ENCODE results near the gene PRAMEF15.
A peak's percentile ranks its signal among the peaks of the same experiment; 100 is the strongest.
"Not testable (repeated sequence)": the region's sequence is repeated elsewhere in the genome, so short reads cannot be mapped to it uniquely, and the experiment has no call there.

Gene PRAMEF15

DNA sequence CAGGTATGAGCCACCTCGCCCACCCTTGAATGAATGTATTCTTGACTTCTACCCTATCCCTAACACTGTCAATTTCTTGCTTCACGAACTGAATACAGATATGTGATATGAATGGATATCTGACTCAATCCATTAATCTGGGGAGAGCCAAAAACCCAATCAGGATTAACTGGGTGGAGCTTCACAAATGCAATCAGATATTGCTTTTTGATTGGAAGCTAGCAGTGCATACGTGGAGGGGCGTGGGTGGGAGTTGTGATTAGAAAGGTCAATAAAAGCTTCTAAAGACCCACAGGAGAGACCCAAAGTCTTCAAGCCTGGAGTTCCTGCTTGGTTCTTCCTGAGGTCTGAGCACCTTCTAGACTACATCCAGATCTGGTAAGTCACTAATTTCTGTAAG is at the start of gene PRAMEF15:
PRAMEF15 (plus strand) TSS at position 301 of the 400 bp plus-strand sequence. CDS start 2,827 bp downstream, outside the sequence.
- not testable (repeated sequence) for H3K36me3 ChIP-seq (ENCODE audit: insufficient read depth, low read length); H3K9ac ChIP-seq (ENCODE audit: low read depth, low read length, poor library complexity, severe bottlenecking); H3K9me3 ChIP-seq (ENCODE audit: insufficient read depth, low read depth, low read length); H3K9me2 ChIP-seq (replicated peaks; ENCODE audit: low read depth, low read length); H3F3A ChIP-seq (ENCODE audit: low read depth); H3K27me3 ChIP-seq (ENCODE audit: insufficient read depth, low read length, poor library complexity, severe bottlenecking); H3K4me1 ChIP-seq (ENCODE audit: insufficient read depth, low read length, poor library complexity, severe bottlenecking); H3K4me2 ChIP-seq (ENCODE audit: low read depth, low read length, poor library complexity, severe bottlenecking); H4K20me1 ChIP-seq (ENCODE audit: insufficient read depth, low read length, poor library complexity, severe bottlenecking); H3K4me3 ChIP-seq (ENCODE audit: low read length, poor library complexity, severe bottlenecking); H2AFZ ChIP-seq (ENCODE audit: low read length); H3K79me2 ChIP-seq (ENCODE audit: insufficient read depth, low read length)

DNA sequence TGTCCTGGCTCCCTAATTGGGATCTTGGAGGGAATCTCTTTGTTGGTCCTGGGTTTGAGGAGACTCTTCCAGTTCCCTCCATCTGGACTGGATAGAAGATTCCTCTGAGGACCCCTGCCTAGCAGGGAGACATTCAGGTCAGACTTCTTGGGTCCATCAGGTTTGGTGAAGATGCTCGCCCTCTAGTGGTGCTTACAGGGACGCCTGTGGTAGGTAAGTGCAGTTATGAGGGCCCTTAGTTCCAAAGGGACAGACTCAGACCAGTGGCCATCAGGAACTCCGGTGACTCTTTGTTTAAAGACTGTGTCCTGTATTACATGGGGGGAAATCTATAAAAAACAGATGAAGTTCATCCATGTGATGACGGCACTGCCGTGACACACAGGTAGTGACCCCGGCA is 38.4 kb upstream of the PRAMEF15 start:
- not testable (repeated sequence) for H2AFZ ChIP-seq (ENCODE audit: low read length); H3K4me3 ChIP-seq (ENCODE audit: low read length, poor library complexity, severe bottlenecking); H3K9ac ChIP-seq (ENCODE audit: low read depth, low read length, poor library complexity, severe bottlenecking)

DNA sequence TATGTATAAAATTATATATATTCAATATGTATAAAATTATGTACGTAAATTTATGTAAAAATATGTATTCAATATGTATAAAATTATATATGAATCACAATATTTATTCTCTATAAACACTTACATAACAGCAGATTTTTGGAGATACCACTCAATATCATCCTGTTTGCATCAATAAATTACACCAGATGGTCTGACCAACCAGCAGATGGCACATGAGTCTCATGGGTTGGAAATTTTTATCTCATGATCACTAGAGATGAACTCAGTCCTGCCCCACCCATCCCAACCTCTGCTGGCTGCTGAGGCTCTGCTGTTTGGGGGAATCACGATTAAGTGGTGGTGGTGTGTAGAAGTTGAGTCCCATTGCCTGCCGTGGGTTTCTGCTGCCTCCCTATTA is 35.8 kb upstream of the PRAMEF15 start:
- not testable (repeated sequence) for H3K27me3 ChIP-seq (ENCODE audit: insufficient read depth, low read length, poor library complexity, severe bottlenecking); H2AFZ ChIP-seq (ENCODE audit: low read length); H3K36me3 ChIP-seq (ENCODE audit: insufficient read depth, low read length); H3K9ac ChIP-seq (ENCODE audit: low read depth, low read length, poor library complexity, severe bottlenecking); H3K4me1 ChIP-seq (ENCODE audit: insufficient read depth, low read length, poor library complexity, severe bottlenecking); H3K4me3 ChIP-seq (ENCODE audit: low read length, poor library complexity, severe bottlenecking); H3K9me3 ChIP-seq (ENCODE audit: insufficient read depth, low read depth, low read length); H3K9me2 ChIP-seq (replicated peaks; ENCODE audit: low read depth, low read length); H3K4me2 ChIP-seq (ENCODE audit: low read depth, low read length, poor library complexity, severe bottlenecking); H4K20me1 ChIP-seq (ENCODE audit: insufficient read depth, low read length, poor library complexity, severe bottlenecking); H3F3A ChIP-seq (ENCODE audit: low read depth); H3K79me2 ChIP-seq (ENCODE audit: insufficient read depth, low read length)

More for the DNA sequence above, 38.4 kb upstream of the PRAMEF15 start:
- not testable (repeated sequence) for H3K4me2 ChIP-seq (ENCODE audit: low read depth, low read length, poor library complexity, severe bottlenecking); H4K20me1 ChIP-seq (ENCODE audit: insufficient read depth, low read length, poor library complexity, severe bottlenecking); H3K9me3 ChIP-seq (ENCODE audit: insufficient read depth, low read depth, low read length); H3K79me2 ChIP-seq (ENCODE audit: insufficient read depth, low read length); H3K9me2 ChIP-seq (replicated peaks; ENCODE audit: low read depth, low read length); H3K27me3 ChIP-seq (ENCODE audit: insufficient read depth, low read length, poor library complexity, severe bottlenecking); H3K4me1 ChIP-seq (ENCODE audit: insufficient read depth, low read length, poor library complexity, severe bottlenecking); H3F3A ChIP-seq (ENCODE audit: low read depth); H3K36me3 ChIP-seq (ENCODE audit: insufficient read depth, low read length)
- TF ChIP-seq, protein P1, sequence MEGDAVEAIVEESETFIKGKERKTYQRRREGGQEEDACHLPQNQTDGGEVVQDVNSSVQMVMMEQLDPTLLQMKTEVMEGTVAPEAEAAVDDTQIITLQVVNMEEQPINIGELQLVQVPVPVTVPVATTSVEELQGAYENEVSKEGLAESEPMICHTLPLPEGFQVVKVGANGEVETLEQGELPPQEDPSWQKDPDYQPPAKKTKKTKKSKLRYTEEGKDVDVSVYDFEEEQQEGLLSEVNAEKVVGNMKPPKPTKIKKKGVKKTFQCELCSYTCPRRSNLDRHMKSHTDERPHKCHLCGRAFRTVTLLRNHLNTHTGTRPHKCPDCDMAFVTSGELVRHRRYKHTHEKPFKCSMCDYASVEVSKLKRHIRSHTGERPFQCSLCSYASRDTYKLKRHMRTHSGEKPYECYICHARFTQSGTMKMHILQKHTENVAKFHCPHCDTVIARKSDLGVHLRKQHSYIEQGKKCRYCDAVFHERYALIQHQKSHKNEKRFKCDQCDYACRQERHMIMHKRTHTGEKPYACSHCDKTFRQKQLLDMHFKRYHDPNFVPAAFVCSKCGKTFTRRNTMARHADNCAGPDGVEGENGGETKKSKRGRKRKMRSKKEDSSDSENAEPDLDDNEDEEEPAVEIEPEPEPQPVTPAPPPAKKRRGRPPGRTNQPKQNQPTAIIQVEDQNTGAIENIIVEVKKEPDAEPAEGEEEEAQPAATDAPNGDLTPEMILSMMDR (conservative IDR thresholded peaks at IDR 0.05; ENCODE audit: low read length) = 0 out of 2 replicates have a peak, but pooled peaks have one; percentile 12

DNA sequence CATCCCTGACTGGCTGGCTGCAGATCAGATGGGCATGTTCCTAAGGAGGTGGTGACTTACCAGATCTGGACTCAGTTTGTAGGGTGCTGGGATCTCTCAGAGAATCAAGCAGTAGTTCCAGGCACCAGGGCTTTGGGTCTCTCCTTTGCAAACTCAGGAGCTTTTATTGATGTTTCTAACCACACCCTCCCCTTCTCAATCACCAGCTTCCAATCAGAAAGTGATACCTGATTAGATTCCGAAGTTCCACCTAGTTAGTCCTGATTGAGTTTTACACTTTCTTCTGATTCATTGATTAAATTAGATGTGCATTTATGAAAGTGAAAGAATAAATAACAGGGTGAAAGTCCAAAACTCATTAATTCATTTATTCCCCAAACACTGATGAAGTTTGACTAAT is 30.3 kb upstream of the PRAMEF15 start, which contains the start of gene PRAMEF8:
PRAMEF8 (minus strand) TSS at position 101 of the 400 bp plus-strand sequence. CDS start 1,046 bp downstream, outside the sequence.
- H3K4me1 ChIP-seq (ENCODE audit: insufficient read depth, low read length, poor library complexity, severe bottlenecking); H3K36me3 ChIP-seq (ENCODE audit: insufficient read depth, low read length); H4K20me1 ChIP-seq (ENCODE audit: insufficient read depth, low read length, poor library complexity, severe bottlenecking); H3K4me2 ChIP-seq (ENCODE audit: low read depth, low read length, poor library complexity, severe bottlenecking); H2AFZ ChIP-seq (ENCODE audit: low read length); H3K27me3 ChIP-seq (ENCODE audit: insufficient read depth, low read length, poor library complexity, severe bottlenecking); H3K79me2 ChIP-seq (ENCODE audit: insufficient read depth, low read length); H3K4me3 ChIP-seq (ENCODE audit: low read length, poor library complexity, severe bottlenecking); H3F3A ChIP-seq (ENCODE audit: low read depth); H3K9me3 ChIP-seq (ENCODE audit: insufficient read depth, low read depth, low read length); H3K9ac ChIP-seq (ENCODE audit: low read depth, low read length, poor library complexity, severe bottlenecking); H3K9me2 ChIP-seq (replicated peaks; ENCODE audit: low read depth, low read length): not testable (repeated sequence)

DNA sequence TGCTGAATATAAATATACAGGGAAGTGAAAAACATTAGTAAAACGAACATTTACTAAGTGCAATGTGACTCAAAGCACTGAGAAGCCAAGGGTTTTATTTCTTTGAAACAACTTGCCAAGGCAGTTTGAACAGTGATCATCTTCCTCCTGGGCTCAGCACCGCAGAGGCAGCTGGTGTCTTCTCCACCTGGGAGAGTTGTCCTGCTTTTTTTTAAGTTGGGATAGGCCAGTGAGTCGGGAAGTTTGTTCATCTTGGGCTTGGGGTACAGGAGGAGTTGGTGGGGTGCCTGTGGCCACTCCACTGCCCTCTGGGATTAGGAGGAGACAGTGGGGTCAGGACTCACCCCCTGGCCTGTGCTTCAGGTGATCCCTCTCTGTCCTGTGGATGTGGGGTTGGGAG is 26.4 kb upstream of the PRAMEF15 start:
- not testable (repeated sequence) for H3K4me1 ChIP-seq (ENCODE audit: insufficient read depth, low read length, poor library complexity, severe bottlenecking); H2AFZ ChIP-seq (ENCODE audit: low read length); H3K36me3 ChIP-seq (ENCODE audit: insufficient read depth, low read length); H3K9ac ChIP-seq (ENCODE audit: low read depth, low read length, poor library complexity, severe bottlenecking); H3K4me3 ChIP-seq (ENCODE audit: low read length, poor library complexity, severe bottlenecking); H3K9me3 ChIP-seq (ENCODE audit: insufficient read depth, low read depth, low read length); H4K20me1 ChIP-seq (ENCODE audit: insufficient read depth, low read length, poor library complexity, severe bottlenecking); H3K4me2 ChIP-seq (ENCODE audit: low read depth, low read length, poor library complexity, severe bottlenecking); H3F3A ChIP-seq (ENCODE audit: low read depth); H3K9me2 ChIP-seq (replicated peaks; ENCODE audit: low read depth, low read length); H3K79me2 ChIP-seq (ENCODE audit: insufficient read depth, low read length); H3K27me3 ChIP-seq (ENCODE audit: insufficient read depth, low read length, poor library complexity, severe bottlenecking)

DNA sequence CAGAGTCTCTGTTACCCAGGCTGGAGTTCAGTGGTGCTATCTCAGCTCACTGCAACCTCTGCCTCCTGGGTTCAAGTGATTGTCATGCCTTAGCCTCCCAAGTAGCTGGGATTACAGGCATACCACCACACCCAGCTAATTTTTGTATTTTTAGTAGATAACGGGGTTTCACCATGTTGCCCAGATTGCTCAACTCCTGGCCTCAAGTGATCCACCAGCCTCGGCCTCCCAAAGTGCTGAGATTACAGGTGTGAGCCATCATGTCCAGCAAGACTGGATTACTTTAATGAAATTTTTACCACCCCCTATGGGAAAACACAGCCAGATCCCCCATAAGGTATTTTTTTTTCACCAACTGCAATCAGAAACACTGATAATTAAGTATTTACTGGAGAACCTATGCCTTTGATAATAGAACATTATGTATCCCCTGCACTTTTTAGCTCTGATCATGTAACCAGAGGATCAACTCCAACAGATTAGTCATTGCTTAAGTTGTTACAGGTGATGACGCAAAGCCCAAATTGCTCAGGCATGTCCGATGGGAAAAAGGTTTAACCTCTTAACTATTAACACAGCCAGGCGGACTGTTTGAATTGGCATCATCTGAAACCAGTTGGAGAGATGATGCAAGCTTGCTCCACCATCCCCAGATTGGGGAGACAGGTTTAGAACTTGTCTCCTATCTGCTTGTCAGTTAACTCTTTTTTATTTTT is 18.0 kb upstream of the PRAMEF15 start:
- not testable (repeated sequence) for H3K4me3 ChIP-seq (ENCODE audit: low read length, poor library complexity, severe bottlenecking); H3K4me1 ChIP-seq (ENCODE audit: insufficient read depth, low read length, poor library complexity, severe bottlenecking); H3K9ac ChIP-seq (ENCODE audit: low read depth, low read length, poor library complexity, severe bottlenecking); H3F3A ChIP-seq (ENCODE audit: low read depth); H3K9me2 ChIP-seq (replicated peaks; ENCODE audit: low read depth, low read length); H3K36me3 ChIP-seq (ENCODE audit: insufficient read depth, low read length); H3K79me2 ChIP-seq (ENCODE audit: insufficient read depth, low read length); H3K27me3 ChIP-seq (ENCODE audit: insufficient read depth, low read length, poor library complexity, severe bottlenecking); H2AFZ ChIP-seq (ENCODE audit: low read length); H3K9me3 ChIP-seq (ENCODE audit: insufficient read depth, low read depth, low read length); H4K20me1 ChIP-seq (ENCODE audit: insufficient read depth, low read length, poor library complexity, severe bottlenecking); H3K4me2 ChIP-seq (ENCODE audit: low read depth, low read length, poor library complexity, severe bottlenecking)

DNA sequence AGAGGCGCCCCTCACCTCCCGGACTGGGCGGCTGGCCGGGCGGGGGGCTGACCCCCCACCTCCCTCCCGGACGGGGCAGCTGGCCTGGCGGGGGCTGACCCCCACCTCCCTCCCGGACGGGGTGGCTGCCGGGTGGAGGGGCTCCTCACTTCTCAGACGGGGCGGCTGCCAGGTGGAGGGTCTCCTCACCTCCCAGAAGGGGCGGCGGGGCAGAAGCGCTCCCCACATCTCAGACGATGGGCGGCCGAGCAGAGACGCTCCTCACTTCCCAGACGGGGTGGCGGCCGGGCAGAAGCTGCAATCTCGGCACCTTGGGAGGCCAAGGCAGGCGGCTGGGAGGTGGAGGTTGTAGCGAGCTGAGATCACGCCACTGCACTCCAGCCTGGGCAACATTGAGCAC is 16.7 kb upstream of the PRAMEF15 start:
- H3K4me3 ChIP-seq (ENCODE audit: low read length, poor library complexity, severe bottlenecking); H3K36me3 ChIP-seq (ENCODE audit: insufficient read depth, low read length); H3F3A ChIP-seq (ENCODE audit: low read depth); H3K79me2 ChIP-seq (ENCODE audit: insufficient read depth, low read length); H3K9me2 ChIP-seq (replicated peaks; ENCODE audit: low read depth, low read length); H3K4me1 ChIP-seq (ENCODE audit: insufficient read depth, low read length, poor library complexity, severe bottlenecking); H3K9ac ChIP-seq (ENCODE audit: low read depth, low read length, poor library complexity, severe bottlenecking); H3K4me2 ChIP-seq (ENCODE audit: low read depth, low read length, poor library complexity, severe bottlenecking); H3K9me3 ChIP-seq (ENCODE audit: insufficient read depth, low read depth, low read length); H2AFZ ChIP-seq (ENCODE audit: low read length); H4K20me1 ChIP-seq (ENCODE audit: insufficient read depth, low read length, poor library complexity, severe bottlenecking); H3K27me3 ChIP-seq (ENCODE audit: insufficient read depth, low read length, poor library complexity, severe bottlenecking): not testable (repeated sequence)

Measured in Loucy (cell line).